Mesenchymal stem cell (in vitro differentiated cells and primary cell): Measurements from ENCODE around the gene NOTUM.

Experiments used
- DNase-seq: peaks from one replicate; pipeline ENCODE4 v3.0.0-alpha.2; 2013
- H2AFZ ChIP-seq: one replicate; pipeline ENCODE4 v1.6.1; 2013; ENCODE audit warnings: low read depth, mild to moderate bottlenecking, control low read depth, inconsistent platforms, low read length, moderate library complexity
- H2AK5ac ChIP-seq: 2 replicates; pipeline ENCODE4 v1.6.1; 2013; ENCODE audit warnings: low read length, moderate library complexity, mild to moderate bottlenecking, inconsistent platforms; ENCODE audit not compliant: severe bottlenecking
- H2BK120ac ChIP-seq: one replicate; pipeline ENCODE4 v1.6.1; 2013; ENCODE audit warnings: low read depth, mild to moderate bottlenecking, inconsistent platforms, low read length, moderate library complexity
- H2BK12ac ChIP-seq, 2 experiments: one replicate each; pipeline ENCODE4 v1.6.1; 2013; ENCODE audit warnings: inconsistent platforms in 2 of 2, low read length in 2 of 2, mild to moderate bottlenecking in 2 of 2, moderate library complexity in 2 of 2, control low read depth in 1 of 2
- H2BK15ac ChIP-seq: one replicate; pipeline ENCODE4 v1.6.1; 2013; ENCODE audit warnings: mild to moderate bottlenecking, low read depth, inconsistent platforms; ENCODE audit not compliant: poor library complexity, severe bottlenecking
- H2BK5ac ChIP-seq: 2 replicates; pipeline ENCODE4 v1.6.1; 2013; ENCODE audit warnings: low read depth, mild to moderate bottlenecking, low read length, control low read depth, inconsistent platforms; ENCODE audit not compliant: poor library complexity, severe bottlenecking
- H3K14ac ChIP-seq, 2 experiments: one replicate each; pipeline ENCODE4 v1.6.1; 2013; ENCODE audit warnings: inconsistent platforms in 2 of 2, low read length in 2 of 2, control low read depth in 1 of 2, mild to moderate bottlenecking in 1 of 2, moderate library complexity in 1 of 2
- H3K18ac ChIP-seq, 2 experiments: one replicate each; pipeline ENCODE4 v1.6.1; 2013; ENCODE audit warnings: inconsistent platforms in 2 of 2, low read length in 2 of 2, control low read depth in 1 of 2, low read depth in 1 of 2, mild to moderate bottlenecking in 1 of 2
- H3K23ac ChIP-seq, 2 experiments: one replicate each; pipeline ENCODE4 v1.6.1; 2013; ENCODE audit warnings: inconsistent platforms in 2 of 2, low read length in 2 of 2, mild to moderate bottlenecking in 2 of 2, moderate library complexity in 2 of 2, control low read depth in 1 of 2
- H3K27ac ChIP-seq: 2 replicates; pipeline ENCODE4 v1.5.1; 2013; ENCODE audit warnings: mild to moderate bottlenecking, moderate library complexity, low read length, control low read depth, inconsistent platforms; ENCODE audit not compliant: poor library complexity, severe bottlenecking
- H3K27me3 ChIP-seq, 2 experiments: 2 replicates each; pipeline versions ENCODE4 v1.6.1 to v1.7.0; 2013; ENCODE audit warnings: low read length in 2 of 2, mild to moderate bottlenecking in 2 of 2, moderate library complexity in 2 of 2, control low read depth in 1 of 2, inconsistent platforms in 1 of 2; ENCODE audit not compliant: control insufficient read depth in 1 of 2, insufficient read depth in 1 of 2
- H3K36me3 ChIP-seq, 2 experiments: 2 replicates each; pipeline versions ENCODE4 v1.6.1 to v1.7.0; 2013; ENCODE audit warnings: low read length in 2 of 2, control low read depth in 1 of 2, inconsistent platforms in 1 of 2, low read depth in 1 of 2, mild to moderate bottlenecking in 1 of 2; ENCODE audit not compliant: insufficient read depth in 2 of 2, control insufficient read depth in 1 of 2
- H3K4ac ChIP-seq, 2 experiments: one replicate each; pipeline ENCODE4 v1.6.1; 2013; ENCODE audit warnings: inconsistent platforms in 2 of 2, low read length in 2 of 2, mild to moderate bottlenecking in 2 of 2, moderate library complexity in 2 of 2, control low read depth in 1 of 2, low read depth in 1 of 2
- H3K4me1 ChIP-seq: 2 replicates; pipeline ENCODE4 v1.6.1; 2013; ENCODE audit warnings: low read depth, low read length, control low read depth; ENCODE audit not compliant: control insufficient read depth, insufficient read depth
- H3K4me2 ChIP-seq: 2 replicates; pipeline ENCODE4 v1.6.1; 2013; ENCODE audit warnings: low read length, mild to moderate bottlenecking, inconsistent platforms; ENCODE audit not compliant: poor library complexity, severe bottlenecking
- H3K4me3 ChIP-seq, 2 experiments: 2 replicates each; pipeline versions ENCODE4 v1.5.1 to v1.7.0; 2013; ENCODE audit warnings: low read length in 2 of 2, mild to moderate bottlenecking in 2 of 2, control low read depth in 1 of 2, low read depth in 1 of 2; ENCODE audit not compliant: insufficient read depth in 1 of 2
- H3K79me1 ChIP-seq: replicated peaks from 2 replicates; pipeline ENCODE4 v1.6.1; 2013; ENCODE audit warnings: mild to moderate bottlenecking, control low read depth, low read length, inconsistent platforms; ENCODE audit not compliant: poor library complexity, severe bottlenecking
- H3K9ac ChIP-seq: 2 replicates; pipeline ENCODE4 v1.7.0; 2013; ENCODE audit warnings: mild to moderate bottlenecking, low read length, moderate library complexity
- H3K9me3 ChIP-seq: 2 replicates; pipeline ENCODE4 v1.7.0; 2013; ENCODE audit warnings: mild to moderate bottlenecking, low read length; ENCODE audit not compliant: control insufficient read depth
- H4K8ac ChIP-seq: one replicate; pipeline ENCODE4 v1.6.1; 2013; ENCODE audit warnings: inconsistent platforms, mild to moderate bottlenecking, low read length, moderate library complexity
- H4K91ac ChIP-seq: one replicate; pipeline ENCODE4 v1.6.1; 2013; ENCODE audit warnings: mild to moderate bottlenecking, low read length, inconsistent platforms
- WGBS: methylation state at CpG from one replicate; pipeline ENCODE4 v1.1.7; 2013; ENCODE audit warnings: mixed read lengths; 5-methylcytosine and 5-hydroxymethylcytosine counted together

Gene NOTUM

DNA sequence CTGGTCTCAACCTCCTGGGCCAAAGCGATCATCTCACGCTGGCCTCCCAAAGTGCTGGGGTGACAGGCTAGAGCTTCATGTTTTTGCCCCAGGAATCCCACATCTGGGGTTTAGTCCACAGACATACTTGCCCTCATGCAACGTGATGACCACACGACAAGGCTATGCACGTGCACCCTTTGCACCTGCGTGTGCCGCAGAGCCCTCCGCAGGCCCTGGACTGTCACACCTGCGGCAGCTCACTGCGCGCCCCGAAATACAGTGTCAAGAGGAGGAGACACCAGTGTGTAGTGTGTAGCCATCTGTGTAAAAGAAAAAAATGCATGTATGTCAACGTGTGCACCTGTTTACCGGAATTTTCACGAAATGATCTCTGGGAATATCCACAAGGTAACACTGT lies 10.5 kb downstream of the NOTUM start:
- no peak overlapping the region for H2BK12ac ChIP-seq
- H3K4me2 ChIP-seq, result no peak overlapping the region
- H3K36me3 ChIP-seq, result no peaks in the 10 kb centered on the region
- no peak overlapping the region for H3K23ac ChIP-seq
- H2BK5ac ChIP-seq, result no peak overlapping the region
- no peak overlapping the region for H2BK120ac ChIP-seq
- no peak overlapping the region for H3K18ac ChIP-seq
- H4K91ac ChIP-seq, result no peak overlapping the region
- H3K9me3 ChIP-seq, result no peaks in the 10 kb centered on the region
- H2AFZ ChIP-seq, result no peak overlapping the region
- H3K4me1 ChIP-seq, result peaks cover 10% of the 10 kb centered on the region
- H2BK15ac ChIP-seq, result no peak overlapping the region
- DNase-seq, result no peak
- no peak overlapping the region for H3K9ac ChIP-seq
- no peak overlapping the region for H3K14ac ChIP-seq
- no peak overlapping the region for H4K8ac ChIP-seq
- H3K4ac ChIP-seq, result no peak overlapping the region
- no peak overlapping the region for H3K4me3 ChIP-seq
- no peaks in the 10 kb centered on the region for H3K79me1 ChIP-seq
- no peak overlapping the region for H3K27ac ChIP-seq
- H2AK5ac ChIP-seq, result no peak overlapping the region
- WGBS, result 85% methylated on average over 15 of the region's 15 CpGs
- H3K27me3 ChIP-seq, result peaks cover 0 to 33% of the 10 kb centered on the region in 2 experiments

DNA sequence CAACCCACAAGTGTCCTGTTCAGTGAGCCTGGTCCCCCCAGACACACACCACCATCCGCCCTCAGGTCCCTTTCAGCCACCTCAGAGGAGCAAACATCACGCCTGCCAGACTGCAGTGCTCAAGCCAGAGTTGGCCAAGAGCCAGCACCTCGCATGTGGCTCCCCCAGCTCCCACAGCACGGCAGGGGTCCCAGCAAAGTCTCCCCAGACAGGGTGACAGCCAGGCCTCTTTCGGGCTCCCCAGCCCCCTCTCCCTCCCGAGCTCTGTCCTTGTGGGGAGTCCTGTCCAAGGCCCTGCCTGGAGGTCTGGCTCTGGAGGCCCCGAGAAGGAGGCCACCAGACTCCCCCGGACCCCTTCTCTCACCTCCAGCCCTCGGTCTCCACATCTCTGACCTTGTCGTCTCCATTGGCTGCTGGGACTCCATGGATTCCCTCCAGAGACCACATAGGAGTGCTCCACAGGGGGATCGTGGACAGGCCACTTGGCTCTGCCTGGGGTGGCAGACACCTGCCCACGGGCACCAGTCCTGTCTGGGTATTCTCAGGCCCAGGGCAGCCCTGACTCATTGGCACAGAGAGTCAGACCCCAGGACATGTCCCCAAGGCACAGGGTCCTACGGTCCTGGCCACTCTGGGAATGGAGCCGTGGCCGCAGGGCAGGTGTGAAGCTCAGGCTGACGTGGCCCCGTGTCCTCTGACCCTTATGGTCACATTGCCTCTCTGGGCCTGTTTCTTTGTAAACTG lies 12.2 kb downstream of the NOTUM start:
- no peaks in the 10 kb centered on the region for H3K36me3 ChIP-seq
- H3K27ac ChIP-seq, result no peak overlapping the region
- no peak overlapping the region for H3K18ac ChIP-seq
- 84% methylated on average over 16 of the region's 17 CpGs for WGBS
- H4K8ac ChIP-seq, result no peak overlapping the region
- no peak overlapping the region for H3K4me2 ChIP-seq
- no peak overlapping the region for H3K4me3 ChIP-seq
- no peak overlapping the region for H2BK12ac ChIP-seq
- no peak overlapping the region for H2BK5ac ChIP-seq
- peaks cover 2% of the 10 kb centered on the region for H3K4me1 ChIP-seq
- no peaks in the 10 kb centered on the region for H3K9me3 ChIP-seq
- H2BK15ac ChIP-seq, result no peak overlapping the region
- no peak overlapping the region for H3K9ac ChIP-seq
- no peaks in the 10 kb centered on the region for H3K79me1 ChIP-seq
- H2BK120ac ChIP-seq, result no peak overlapping the region
- H3K23ac ChIP-seq, result no peak overlapping the region
- H3K4ac ChIP-seq, result no peak overlapping the region
- H3K14ac ChIP-seq, result no peak overlapping the region
- H2AK5ac ChIP-seq, result no peak overlapping the region
- DNase-seq, result no peak
- no peak overlapping the region for H2AFZ ChIP-seq
- no peak overlapping the region for H4K91ac ChIP-seq
- peaks cover 0 to 34% of the 10 kb centered on the region in 2 experiments for H3K27me3 ChIP-seq

DNA sequence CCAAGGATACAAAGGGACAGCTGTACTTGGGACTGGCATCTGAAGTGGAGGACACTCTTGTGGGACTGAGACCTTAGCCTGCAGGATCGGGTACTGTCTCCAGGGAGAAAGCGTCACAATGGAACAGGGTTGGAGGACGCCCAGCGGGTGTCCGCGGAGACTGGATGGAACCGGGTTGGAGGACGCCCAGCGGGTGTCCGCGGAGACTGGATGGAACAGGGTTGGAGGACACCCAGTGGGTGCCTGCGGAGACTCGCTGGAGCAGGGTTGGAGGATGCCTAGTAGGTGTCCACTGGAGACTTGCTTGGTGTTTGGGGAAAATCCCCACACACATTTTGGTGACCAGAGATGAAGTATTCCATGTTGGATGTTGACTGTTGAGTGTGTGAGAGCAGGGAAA lies 13.8 kb downstream of the NOTUM start, which contains the start of gene MYADML2:
TSS of gene MYADML2 (minus strand) at position 45 of the 400 bp plus-strand sequence. CDS start 5,492 bp downstream, outside the sequence.
- Histone ChIP-seq H3K23ac (no peak within 1 kb of the TSS), H3K79me1 (no peaks in the 10 kb centered on the region), H3K4me1 (no peaks in the 10 kb centered on the region), H3K4me2 (no peak within 1 kb of the TSS), H3K4me3 (no peak within 1 kb of the TSS), H2BK12ac (no peak within 1 kb of the TSS), H2BK15ac (no peak within 1 kb of the TSS), H4K8ac (no peak within 1 kb of the TSS), H3K9ac (no peak within 1 kb of the TSS), H2BK5ac (no peak within 1 kb of the TSS), H3K18ac (no peak within 1 kb of the TSS), H3K27me3 (peaks cover 2 to 34% of the 10 kb centered on the region in 2 experiments), H2AK5ac (no peak within 1 kb of the TSS), H3K36me3 (no peaks in the 10 kb centered on the region), H3K14ac (no peak within 1 kb of the TSS), H3K4ac (no peak within 1 kb of the TSS), H3K27ac (no peak within 1 kb of the TSS), H2BK120ac (no peak within 1 kb of the TSS), H2AFZ (no peak within 1 kb of the TSS), H4K91ac (no peak within 1 kb of the TSS), H3K9me3 (no peaks in the 10 kb centered on the region)
- 81% methylated on average over 10 of the region's 13 CpGs for WGBS
- DNase-seq, result no peak

DNA sequence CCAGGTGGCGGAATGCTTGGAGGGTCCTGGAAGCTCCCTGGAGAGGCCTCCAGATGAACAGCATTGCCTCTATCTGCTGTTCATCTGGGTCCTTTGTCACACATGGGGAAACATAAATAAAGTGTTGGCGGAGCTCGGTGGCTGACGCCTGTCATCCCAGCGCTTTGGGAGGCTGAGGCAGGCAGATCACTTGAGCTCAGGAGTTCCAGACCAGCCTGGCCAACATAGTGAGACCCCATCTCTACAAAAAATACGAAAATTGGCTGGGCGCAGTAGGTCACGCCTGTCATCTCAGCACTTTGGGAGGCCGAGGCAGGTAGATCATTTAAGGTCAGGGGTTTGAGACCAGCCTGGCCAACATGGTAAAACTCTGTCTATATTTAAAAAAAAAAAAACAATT lies 16.1 kb downstream of the NOTUM start:
- no peak for DNase-seq
- Histone ChIP-seq H3K9me3 (no peaks in the 10 kb centered on the region), H3K9ac (no peak overlapping the region), H3K79me1 (no peaks in the 10 kb centered on the region), H3K4me3 (no peak overlapping the region), H2AFZ (no peak overlapping the region), H3K4ac (no peak overlapping the region), H2BK5ac (no peak overlapping the region), H2BK15ac (no peak overlapping the region), H2BK12ac (no peak overlapping the region), H3K23ac (no peak overlapping the region), H3K27me3 (peaks cover 13 to 41% of the 10 kb centered on the region in 2 experiments), H4K91ac (no peak overlapping the region), H3K4me1 (peaks cover 6% of the 10 kb centered on the region), H4K8ac (no peak overlapping the region), H3K27ac (no peak overlapping the region), H2BK120ac (no peak overlapping the region), H3K4me2 (no peak overlapping the region), H3K36me3 (no peaks in the 10 kb centered on the region), H2AK5ac (no peak overlapping the region), H3K14ac (no peak overlapping the region), H3K18ac (no peak overlapping the region)
- WGBS, result 94% methylated on average over 9 of the region's 9 CpGs
